Esophagus muscularis mucosa (tissue), 4 donors: ENCODE data around the gene PPP2R1B. TPM values are rescaled to one million over a fixed set of nuclear protein-coding genes. Genes with fewer than 3 reads are reported as not detected.

Experiments used
- DNase-seq: peaks from one replicate; pipeline ENCODE4 v3.0.0-alpha.2; 2017; ENCODE audit errors: extremely low spot score
- H3K27ac ChIP-seq, 4 donors: fragments of 200-600 bp; sonication (generic); replicated peaks in 1 of 4; 1 replicate in 3 of 4; 2 replicates in 1 of 4; pipeline ENCODE4 v1.5.1; 2016 to 2019; ENCODE audit warnings: mild to moderate bottlenecking in 1 of 4
- H3K27me3 ChIP-seq, 4 donors: fragments of 200-600 bp; sonication (generic); one replicate each; pipeline versions ENCODE4 v1.5.1 to v1.6.0; 2016 to 2019
- H3K36me3 ChIP-seq, 4 donors: fragments of 200-600 bp; sonication (generic); one replicate each; pipeline ENCODE4 v1.5.1; 2016 to 2019
- H3K4me1 ChIP-seq, 4 donors: fragments of 200-600 bp; sonication (generic); one replicate each; pipeline ENCODE4 v1.5.1; 2016 to 2019
- H3K4me3 ChIP-seq, 4 donors: fragments of 200-600 bp; sonication (generic); 1 replicate in 2 of 4; 2 replicates in 2 of 4; pipeline ENCODE4 v1.5.1; 2016 to 2019; ENCODE audit warnings: mild to moderate bottlenecking in 4 of 4, moderate library complexity in 1 of 4
- H3K9me3 ChIP-seq, 4 donors: fragments of 200-600 bp; sonication (generic); 1 replicate in 3 of 4; 2 replicates in 1 of 4; pipeline ENCODE4 v1.5.1; 2016 to 2019
- CTCF ChIP-seq, 3 experiments: fragments of 200-600 bp in 2 of 3; fragments of 450-650 bp in 1 of 3; sonication (generic) in 2 of 3; IDR thresholded peaks; one replicate each; pipeline ENCODE4 v1.5.1; 2017 to 2019; ENCODE audit warnings: antibody characterized with exemption in 3 of 3, mild to moderate bottlenecking in 2 of 3, moderate library complexity in 1 of 3
- EP300 ChIP-seq: sonication (generic); formaldehyde crosslinking; IDR thresholded peaks from one replicate; pipeline ENCODE4 v1.6.1; 2017; ENCODE audit warnings: antibody characterized with exemption
- POLR2A ChIP-seq: fragments of 450-650 bp; IDR thresholded peaks from one replicate; pipeline ENCODE4 v1.6.1; 2017; ENCODE audit warnings: antibody characterized with exemption, moderate library complexity, mild to moderate bottlenecking, low read depth
- POLR2AphosphoS5 ChIP-seq, 2 donors: sonication (generic); formaldehyde crosslinking; IDR thresholded peaks; one replicate each; pipeline ENCODE4 v1.6.1; 2017; ENCODE audit warnings: antibody characterized with exemption in 2 of 2
- WGBS: methylation state at CpG from one replicate; pipeline ENCODE4 v1.1.5; 2018; 5-methylcytosine and 5-hydroxymethylcytosine counted together
- intact Hi-C: fragments of 100-400 bp; cut with DNase I; formaldehyde crosslinking; loops from one replicate; pipeline ENCODE4 v1.15.1; 2023
- total RNA-seq, 4 donors: library from RNA; depleted of rRNA; stranded (reverse); fragments of >200 nt; gene quantifications; one replicate each; pipeline versions ENCODE4 v1.1.0 to v1.2.1, GENCODE V29; 2016

PPP2R1B gene
- total RNA-seq, 4 donors from 2014 or later = 9.6 to 12.8 (median 10.5) TPM

- TF ChIP-seq POLR2A (no peak), EP300 (no peak), CTCF (IDR thresholded peaks at IDR 0.05) (no peak), POLR2AphosphoS5 (IDR thresholded peaks at IDR 0.05) (no peak)
- H3K4me1 ChIP-seq = peaks cover 5 to 39% (median 37%) of the 10 kb centered on the region in 4 donors
- no peaks in the 10 kb centered on the region for H3K9me3 ChIP-seq
- H3K4me3 ChIP-seq = peak overlapping the region; percentile 72 to 93 (median 80)
- H3K27me3 ChIP-seq = no peaks in the 10 kb centered on the region
- DNase-seq = no peak
- WGBS = 88% methylated on average over 1 of the region's 1 CpG
- intact Hi-C loops = no loop called here
- peak overlapping the region in 1 of 4 donors; percentile 90 for H3K27ac ChIP-seq
- peaks cover 21 to 51% (median 40%) of the 10 kb centered on the region in 4 donors for H3K36me3 ChIP-seq
Observed at GRCh38 chr11:111764621-111765020, 1.6 kb downstream of the PPP2R1B start.

GRCh38 chr11:111762981-111763643 lies 3.1 kb downstream of the PPP2R1B start:
- intact Hi-C loops = no loop called here
- TF ChIP-seq POLR2AphosphoS5 (IDR thresholded peaks at IDR 0.05) (no peak), CTCF (IDR thresholded peaks at IDR 0.05) (no peak), POLR2A (no peak), EP300 (no peak)
- H3K4me1 ChIP-seq = peaks cover 15 to 39% (median 37%) of the 10 kb centered on the region in 4 donors
- no peak overlapping the region for H3K4me3 ChIP-seq
- 90% methylated on average over 3 of the region's 3 CpGs for WGBS
- peaks cover 23 to 66% (median 55%) of the 10 kb centered on the region in 4 donors for H3K36me3 ChIP-seq
- no peaks in the 10 kb centered on the region for H3K9me3 ChIP-seq
- H3K27ac ChIP-seq = no peak overlapping the region
- H3K27me3 ChIP-seq = no peaks in the 10 kb centered on the region
- DNase-seq = no peak

GRCh38 chr11:111762526-111762925 lies 3.7 kb downstream of the PPP2R1B start:
- peaks cover 24 to 72% (median 61%) of the 10 kb centered on the region in 4 donors for H3K36me3 ChIP-seq
- WGBS = 95% methylated on average over 5 of the region's 5 CpGs

GRCh38 chr11:111761036-111761435 lies 5.2 kb downstream of the PPP2R1B start:
- H3K4me1 ChIP-seq = peaks cover 15 to 30% (median 28%) of the 10 kb centered on the region in 4 donors
- no peak overlapping the region for H3K4me3 ChIP-seq
- intact Hi-C loops = no loop called here
- DNase-seq = no peak
- no peak for TF ChIP-seq POLR2AphosphoS5 (IDR thresholded peaks at IDR 0.05)
- no peak for TF ChIP-seq EP300
- no peak for TF ChIP-seq POLR2A
- TF ChIP-seq CTCF (IDR thresholded peaks at IDR 0.05) = no peak
- peaks cover 33 to 87% (median 70%) of the 10 kb centered on the region in 4 donors for H3K36me3 ChIP-seq
- no peaks in the 10 kb centered on the region for H3K27me3 ChIP-seq
- H3K27ac ChIP-seq = no peak overlapping the region
- 76% methylated on average over 4 of the region's 4 CpGs for WGBS
- no peaks in the 10 kb centered on the region for H3K9me3 ChIP-seq

More at GRCh38 chr11:111762526-111762925, 3.7 kb downstream of the PPP2R1B start:
- DNase-seq = no peak
- Histone ChIP-seq H3K9me3 (no peaks in the 10 kb centered on the region), H3K4me3 (no peak overlapping the region), H3K27ac (no peak overlapping the region), H3K4me1 (peaks cover 15 to 38% (median 36%) of the 10 kb centered on the region in 4 donors), H3K27me3 (no peaks in the 10 kb centered on the region)
- TF ChIP-seq EP300 (no peak), POLR2AphosphoS5 (IDR thresholded peaks at IDR 0.05) (no peak), POLR2A (no peak), CTCF (IDR thresholded peaks at IDR 0.05) (no peak)
- intact Hi-C loops = no loop called here
